Transverse colon (tissue), 4 donors: ENCODE data around the gene IER2.

Experiments
- POLR2AphosphoS5 ChIP-seq, 3 donors: sonication (generic); formaldehyde crosslinking; IDR thresholded peaks; one replicate each; pipeline ENCODE4 v1.6.1; 2016; ENCODE audit warnings: antibody characterized with exemption in 3 of 3
- TF ChIP-seq, protein P1 (sequence below), 5 experiments: fragments of 200-600 bp in 3 of 5; fragments of 450-650 bp in 2 of 5; sonication (generic) in 3 of 5; IDR thresholded peaks; 1 replicate in 2 of 5; 2 replicates in 3 of 5; pipeline ENCODE4 v1.5.1; 2016 to 2017; ENCODE audit warnings: antibody characterized with exemption in 5 of 5, inconsistent platforms in 3 of 5, mild to moderate bottlenecking in 2 of 5, moderate library complexity in 1 of 5

DNA sequence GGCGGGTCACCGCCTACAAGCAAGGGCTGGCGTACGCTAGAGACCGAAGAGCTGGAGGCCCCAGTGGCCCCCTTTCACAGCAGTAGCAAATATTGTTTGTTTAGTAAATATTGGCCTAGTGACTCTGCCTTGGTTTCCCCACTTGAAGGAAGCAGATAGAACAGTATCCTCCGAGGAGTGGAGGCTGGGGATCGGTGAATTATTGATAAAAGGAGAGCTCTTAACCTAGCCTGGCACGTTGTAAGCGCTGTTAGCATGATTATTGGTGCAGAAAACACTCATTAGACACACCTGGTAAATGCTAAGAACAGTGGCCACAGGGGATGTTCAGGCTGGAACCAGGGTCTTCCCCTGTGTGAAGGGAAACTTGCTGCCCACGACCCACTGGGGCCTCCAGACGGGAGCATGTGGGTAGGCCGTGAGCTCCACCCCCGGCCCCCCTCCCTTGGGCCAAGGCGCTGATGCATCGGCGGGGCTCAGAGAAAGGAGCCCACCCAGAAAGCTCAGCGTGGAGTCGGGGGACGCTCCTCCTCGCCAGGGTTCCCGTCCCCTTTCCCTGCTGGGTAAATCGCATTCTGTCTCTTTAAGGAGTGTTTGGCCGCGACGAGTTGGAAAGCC lies 2.3 kb downstream of the IER2 start:
- TF ChIP-seq, protein P1, sequence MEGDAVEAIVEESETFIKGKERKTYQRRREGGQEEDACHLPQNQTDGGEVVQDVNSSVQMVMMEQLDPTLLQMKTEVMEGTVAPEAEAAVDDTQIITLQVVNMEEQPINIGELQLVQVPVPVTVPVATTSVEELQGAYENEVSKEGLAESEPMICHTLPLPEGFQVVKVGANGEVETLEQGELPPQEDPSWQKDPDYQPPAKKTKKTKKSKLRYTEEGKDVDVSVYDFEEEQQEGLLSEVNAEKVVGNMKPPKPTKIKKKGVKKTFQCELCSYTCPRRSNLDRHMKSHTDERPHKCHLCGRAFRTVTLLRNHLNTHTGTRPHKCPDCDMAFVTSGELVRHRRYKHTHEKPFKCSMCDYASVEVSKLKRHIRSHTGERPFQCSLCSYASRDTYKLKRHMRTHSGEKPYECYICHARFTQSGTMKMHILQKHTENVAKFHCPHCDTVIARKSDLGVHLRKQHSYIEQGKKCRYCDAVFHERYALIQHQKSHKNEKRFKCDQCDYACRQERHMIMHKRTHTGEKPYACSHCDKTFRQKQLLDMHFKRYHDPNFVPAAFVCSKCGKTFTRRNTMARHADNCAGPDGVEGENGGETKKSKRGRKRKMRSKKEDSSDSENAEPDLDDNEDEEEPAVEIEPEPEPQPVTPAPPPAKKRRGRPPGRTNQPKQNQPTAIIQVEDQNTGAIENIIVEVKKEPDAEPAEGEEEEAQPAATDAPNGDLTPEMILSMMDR (IDR thresholded peaks at IDR 0.05), result no peak
- no peak for TF ChIP-seq POLR2AphosphoS5 (IDR thresholded peaks at IDR 0.05)
